ENCODE measurements around the gene NUFIP2.
"Not testable (repeated sequence)": the region's sequence is repeated elsewhere in the genome, so short reads cannot be mapped to it uniquely, and the experiment has no call there.

Gene NUFIP2

GRCh38 chr17:29235904-29236303 is 58.0 kb downstream of the NUFIP2 start:
- DNase-seq, result no peak

- DNase-seq, result not testable (repeated sequence)
Observed at GRCh38 chr17:29234972-29235371, 59.0 kb downstream of the NUFIP2 start.

GRCh38 chr17:29233301-29233700 is 60.6 kb downstream of the NUFIP2 start:
- no peak for DNase-seq

- DNase-seq, result no peak
Observed at GRCh38 chr17:29225396-29225795, 68.6 kb downstream of the NUFIP2 start.

- DNase-seq, result not testable (repeated sequence)
Observed at GRCh38 chr17:29221338-29221737, 72.6 kb downstream of the NUFIP2 start.

GRCh38 chr17:29219378-29220047 is 74.4 kb downstream of the NUFIP2 start:
- DNase-seq, result peak; percentile 30 to 63 (median 46)

GRCh38 chr17:29216856-29217255 is 77.1 kb downstream of the NUFIP2 start:
- DNase-seq, result no peak

GRCh38 chr17:29216181-29216580 is 77.8 kb downstream of the NUFIP2 start:
- no peak for DNase-seq

GRCh38 chr17:29215717-29216116 is 78.2 kb downstream of the NUFIP2 start:
- no peak for DNase-seq

- no peak for DNase-seq
Observed at GRCh38 chr17:29215174-29215573, 78.8 kb downstream of the NUFIP2 start.

GRCh38 chr17:29214215-29215146 is 79.5 kb downstream of the NUFIP2 start:
- DNase-seq, result no peak

- DNase-seq, result no peak
Observed at GRCh38 chr17:29212681-29213121, 81.2 kb downstream of the NUFIP2 start.

- DNase-seq, result no peak
Observed at GRCh38 chr17:29212094-29212631, 81.8 kb downstream of the NUFIP2 start.

GRCh38 chr17:29210879-29211278 is 83.1 kb downstream of the NUFIP2 start:
- DNase-seq, result no peak

GRCh38 chr17:29209073-29209472 is 84.9 kb downstream of the NUFIP2 start:
- no peak for DNase-seq

- DNase-seq, result no peak
Observed at GRCh38 chr17:29207975-29208374, 86.0 kb downstream of the NUFIP2 start.

Data from activated CD4-positive, CD25-positive, alpha-beta regulatory T cell (primary cell).